ENCODE data around the gene GPHB5.

- TF ChIP-seq RAD21 (IDR thresholded peaks at IDR 0.05; ENCODE audit: low read depth) = no peak
- no peak for TF ChIP-seq MAX (IDR thresholded peaks at IDR 0.05)
- no peak for TF ChIP-seq CEBPB (IDR thresholded peaks at IDR 0.05)
- TF ChIP-seq TCF12 (IDR thresholded peaks at IDR 0.05; ENCODE audit: low read depth) = no peak
- no peak for TF ChIP-seq NFIC (IDR thresholded peaks at IDR 0.05)
- TF ChIP-seq CREB1 (IDR thresholded peaks at IDR 0.05; ENCODE audit: low read depth) = no peak
- TF ChIP-seq USF1 (IDR thresholded peaks at IDR 0.05) = no peak
- TF ChIP-seq TEAD4 (IDR thresholded peaks at IDR 0.05) = no peak
- TF ChIP-seq TAF1 (IDR thresholded peaks at IDR 0.05; ENCODE audit: low read depth) = no peak
- no peak for TF ChIP-seq REST (IDR thresholded peaks at IDR 0.05; ENCODE audit: low read depth)
- TF ChIP-seq EP300 (IDR thresholded peaks at IDR 0.05; ENCODE audit: borderline replicate concordance) = no peak
These were observed 51.6 kb downstream of the GPHB5 start for GRCh38 chr14:63267171-63267570.

All from Ishikawa (cell line).